IMR-90 (cell line): ENCODE measurements around the gene ST3GAL3. TPM values are rescaled to one million over a fixed set of nuclear protein-coding genes. Genes with fewer than 3 reads are reported as not detected.

Source experiments
- ATAC-seq: fragments of 200-7000 bp; cut with Tn5 transposase; 2 replicates; pipeline ENCODE4 v1.9.1; 2020; ENCODE audit warnings: low read depth, mild to moderate bottlenecking, moderate library complexity
- BruUV-seq: library from RNA; stranded (reverse); fragments of 400-500 nt; replicated peaks from 2 replicates; lab custom pipeline; 2021; lab: Mats Ljungman, UMichigan
- CTCF ChIA-PET: fragments of 300-600 bp; formaldehyde crosslinking; extraction: SDS; loops from one replicate; lab custom pipeline; 2021; ENCODE audit warnings: antibody characterized with exemption; lab: Yijun Ruan, JAX
- POLR2A ChIA-PET: fragments of 300-600 bp; sonication (Branson Sonifier 250); formaldehyde crosslinking; loops from one replicate; lab custom pipeline; 2022; ENCODE audit warnings: antibody characterized with exemption; ENCODE audit not compliant: unreplicated experiment; lab: Charles Lee
- DNase-seq: peaks from one replicate; pipeline ENCODE4 v3.0.0; 2013
- H2AFZ ChIP-seq: replicated peaks from 2 replicates; pipeline ENCODE3; 2013; ENCODE audit warnings: low read length, mild to moderate bottlenecking; ENCODE audit not compliant: poor library complexity
- H2AK5ac ChIP-seq: 2 replicates; pipeline ENCODE4 v1.6.1; 2013; ENCODE audit warnings: low read depth, low read length, inconsistent platforms
- H2AK9ac ChIP-seq: replicated peaks from 2 replicates; pipeline ENCODE3; 2013; ENCODE audit warnings: mild to moderate bottlenecking, low read depth, low read length, moderate library complexity; ENCODE audit not compliant: poor library complexity
- H2BK120ac ChIP-seq: 2 replicates; pipeline ENCODE4 v1.6.1; 2013; ENCODE audit warnings: low read depth, low read length, inconsistent platforms
- H2BK15ac ChIP-seq: 3 replicates; pipeline ENCODE4 v1.6.1; 2013; ENCODE audit warnings: low read depth, low read length, inconsistent platforms
- H2BK20ac ChIP-seq: 2 replicates; pipeline ENCODE4 v1.6.1; 2013; ENCODE audit warnings: low read depth, mild to moderate bottlenecking, inconsistent platforms, low read length, moderate library complexity
- H2BK5ac ChIP-seq: 2 replicates; pipeline ENCODE4 v1.6.1; 2013; ENCODE audit warnings: mild to moderate bottlenecking, low read depth, low read length, inconsistent platforms; ENCODE audit not compliant: poor library complexity, severe bottlenecking
- H3K14ac ChIP-seq: replicated peaks from 2 replicates; pipeline ENCODE4 v1.6.1; 2013; ENCODE audit warnings: low read depth, low read length, inconsistent platforms
- H3K18ac ChIP-seq: 2 replicates; pipeline ENCODE4 v1.6.1; 2013; ENCODE audit warnings: low read depth, low read length, control low read depth
- H3K23ac ChIP-seq: 2 replicates; pipeline ENCODE4 v1.6.1; 2013; ENCODE audit warnings: low read depth, low read length, inconsistent platforms
- H3K27ac ChIP-seq: 2 replicates; pipeline ENCODE4 v1.5.1; 2013; ENCODE audit warnings: mild to moderate bottlenecking, control low read depth, low read length; ENCODE audit not compliant: insufficient read depth
- H3K27me3 ChIP-seq: 2 replicates; pipeline ENCODE4 v1.6.1; 2013; ENCODE audit warnings: low read length; ENCODE audit not compliant: control insufficient read depth, insufficient read depth
- H3K36me3 ChIP-seq: 2 replicates; pipeline ENCODE4 v1.6.1; 2013; ENCODE audit warnings: low read length, mixed read lengths; ENCODE audit not compliant: control insufficient read depth, insufficient read depth
- H3K4ac ChIP-seq: 2 replicates; pipeline ENCODE4 v1.6.1; 2013; ENCODE audit warnings: low read depth, low read length, inconsistent platforms
- H3K4me1 ChIP-seq: 2 replicates; pipeline ENCODE4 v1.6.1; 2013; ENCODE audit warnings: low read length, mixed read lengths; ENCODE audit not compliant: control insufficient read depth, insufficient read depth
- H3K4me2 ChIP-seq: 2 replicates; pipeline ENCODE4 v1.6.1; 2013; ENCODE audit warnings: low read depth, mild to moderate bottlenecking, control low read depth, low read length, moderate library complexity
- H3K4me3 ChIP-seq: 2 replicates; pipeline ENCODE4 v1.5.1; 2013; ENCODE audit warnings: low read depth, mild to moderate bottlenecking, control low read depth, low read length, moderate library complexity; ENCODE audit not compliant: insufficient read depth
- H3K56ac ChIP-seq: 2 replicates; pipeline ENCODE4 v1.6.1; 2013; ENCODE audit warnings: low read length, inconsistent platforms; ENCODE audit not compliant: insufficient read depth; ENCODE audit errors: extremely low read depth
- H3K79me1 ChIP-seq, 2 experiments: 2 replicates each; pipeline ENCODE4 v1.6.1; 2013; ENCODE audit warnings: low read length in 2 of 2, inconsistent platforms in 1 of 2, low read depth in 1 of 2
- H3K9ac ChIP-seq: 2 replicates; pipeline ENCODE4 v1.6.1; 2013; ENCODE audit warnings: low read depth, low read length, control low read depth
- H3K9me1 ChIP-seq: 2 replicates; pipeline ENCODE4 v1.6.1; 2013; ENCODE audit warnings: low read length, inconsistent platforms; ENCODE audit not compliant: insufficient read depth
- H3K9me3 ChIP-seq: 2 replicates; pipeline ENCODE4 v1.6.1; 2013; ENCODE audit warnings: low read length; ENCODE audit not compliant: control insufficient read depth, insufficient read depth
- H4K20me1 ChIP-seq: 2 replicates; pipeline ENCODE4 v1.6.1; 2013; ENCODE audit warnings: low read length, inconsistent platforms; ENCODE audit not compliant: insufficient read depth
- H4K5ac ChIP-seq: 2 replicates; pipeline ENCODE4 v1.6.1; 2013; ENCODE audit warnings: mild to moderate bottlenecking, low read depth, low read length, control low read depth
- H4K8ac ChIP-seq, 2 experiments: 2 replicates each; pipeline ENCODE4 v1.6.1; 2013; ENCODE audit warnings: low read depth in 2 of 2, low read length in 2 of 2, control low read depth in 1 of 2, inconsistent platforms in 1 of 2
- H4K91ac ChIP-seq: 2 replicates; pipeline ENCODE4 v1.6.1; 2013; ENCODE audit warnings: low read depth, low read length, inconsistent platforms; ENCODE audit not compliant: insufficient read depth
- BHLHE40 ChIP-seq: fragments of 150-350 bp; IDR thresholded peaks from 2 replicates; pipeline ENCODE4 v1.6.1; 2016; ENCODE audit warnings: mild to moderate bottlenecking, low read depth, low read length
- CEBPB ChIP-seq: IDR thresholded peaks from 2 replicates; pipeline ENCODE4 v1.6.1; 2012; ENCODE audit warnings: low read depth, low read length, improper control_type of control experiment
- CHD1 ChIP-seq: IDR thresholded peaks from 2 replicates; pipeline ENCODE4 v1.6.1; 2012; ENCODE audit warnings: low read depth, low read length, improper control_type of control experiment
- CTCF ChIP-seq: conservative IDR thresholded peaks from 2 replicates; pipeline ENCODE4 v1.5.1; 2012; ENCODE audit warnings: mild to moderate bottlenecking, low read depth, low read length, improper control_type of control experiment
- ELK1 ChIP-seq: fragments of 150-350 bp; IDR thresholded peaks from 2 replicates; pipeline ENCODE4 v1.6.1; 2016; ENCODE audit warnings: low read depth, mild to moderate bottlenecking, low read length, moderate library complexity, borderline replicate concordance
- FOS ChIP-seq: fragments of 150-350 bp; IDR thresholded peaks from 2 replicates; pipeline ENCODE4 v1.6.1; 2016; ENCODE audit warnings: low read depth, low read length
- MAFK ChIP-seq: IDR thresholded peaks from 2 replicates; pipeline ENCODE4 v1.6.1; 2012; ENCODE audit warnings: low read depth, low read length, improper control_type of control experiment
- MAZ ChIP-seq: IDR thresholded peaks from 2 replicates; pipeline ENCODE4 v1.6.1; 2012; ENCODE audit warnings: low read depth, mild to moderate bottlenecking, low read length, improper control_type of control experiment, moderate library complexity, borderline replicate concordance
- MXI1 ChIP-seq: IDR thresholded peaks from 2 replicates; pipeline ENCODE4 v1.6.1; 2012; ENCODE audit warnings: low read depth, mild to moderate bottlenecking, low read length, moderate library complexity, borderline replicate concordance
- NFE2L2 ChIP-seq: fragments of 150-350 bp; IDR thresholded peaks from 2 replicates; pipeline ENCODE4 v1.6.1; 2016; ENCODE audit warnings: low read depth, mild to moderate bottlenecking, low read length
- POLR2A ChIP-seq: IDR thresholded peaks from 2 replicates; pipeline ENCODE4 v1.6.1; 2012; ENCODE audit warnings: mild to moderate bottlenecking, low read depth, low read length
- RAD21 ChIP-seq: IDR thresholded peaks from 2 replicates; pipeline ENCODE4 v1.6.1; 2012; ENCODE audit warnings: low read length, improper control_type of control experiment
- RCOR1 ChIP-seq: IDR thresholded peaks from 2 replicates; pipeline ENCODE4 v1.6.1; 2012; ENCODE audit warnings: mild to moderate bottlenecking, low read length, improper control_type of control experiment; ENCODE audit not compliant: insufficient replicate concordance
- RFX5 ChIP-seq: IDR thresholded peaks from 2 replicates; pipeline ENCODE4 v1.8.0; 2012; ENCODE audit warnings: low read depth, mild to moderate bottlenecking, low read length, moderate library complexity
- SMC3 ChIP-seq: fragments of 150-350 bp; IDR thresholded peaks from 2 replicates; pipeline ENCODE4 v1.6.1; 2016; ENCODE audit warnings: low read depth, mild to moderate bottlenecking, antibody characterized with exemption, low read length, moderate library complexity
- WGBS, 2 experiments: methylation state at CpG; one replicate each; pipeline versions ENCODE4 v1.1.5 to v1.1.7; 2013; ENCODE audit warnings: missing lambda C conversion rate in 2 of 2; ENCODE audit not compliant: insufficient read length in 1 of 2; ENCODE audit errors: extremely low coverage in 2 of 2; 5-methylcytosine and 5-hydroxymethylcytosine counted together
- dilution Hi-C: fragments of 300-500 bp; cut with HindIII; formaldehyde crosslinking; loops from one replicate; pipeline ENCODE4 v1.14.3; 2018; ENCODE audit warnings: low sequenced_read_pairs; ENCODE audit not compliant: unreplicated experiment
- in situ Hi-C: fragments of 300-500 bp; cut with MboI; formaldehyde crosslinking; loops from 3 replicates; pipeline ENCODE4 v1.14.3; 2019; ENCODE audit warnings: low sequenced_read_pairs, inconsistent platforms, mixed read lengths
- intact Hi-C: fragments of 100-400 bp; cut with micrococcal nuclease; formaldehyde crosslinking; loops from 2 replicates; pipeline ENCODE4 v1.10.0; 2022
- polyA plus RNA-seq, 3 experiments: library from polyadenylated mRNA; depleted of rRNA; stranded (reverse); fragments of >200 nt; gene quantifications; 2 replicates each; pipeline ENCODE4 v1.2.3, GENCODE V29; 2012; ENCODE audit warnings: low replicate concordance in 1 of 3
- total RNA-seq: library from RNA; depleted of rRNA; stranded (reverse); fragments of >200 nt; gene quantifications from 2 replicates; pipeline ENCODE4 v1.2.3, GENCODE V29; 2012

ST3GAL3 gene
- total and polyA plus RNA-seq, 2 of the 4 experiments (the other 2 are of a cell fraction): 12.0 to 14.8 TPM

- H3K4ac ChIP-seq: no peak overlapping the region
- no peaks in the 10 kb centered on the region for H3K27me3 ChIP-seq
- BruUV-seq: no TSS peak
- H4K8ac ChIP-seq: no peak overlapping the region
- H3K79me1 ChIP-seq: peaks cover 10 to 23% of the 10 kb centered on the region in 2 experiments; a peak in 3 of 4 replicates
- no peak overlapping the region for H2BK5ac ChIP-seq
- DNase-seq (no peak), ATAC-seq (no peak)
- H2BK20ac ChIP-seq: no peak overlapping the region
- ChIA-PET POLR2A (no interaction called here), CTCF (interaction anchor here (1.0 kb wide), 1 partner anchor 9 kb away, joined by 3 read pairs; no protein-coding TSS in a partner anchor)
- no peak overlapping the region for H3K9ac ChIP-seq
- dilution Hi-C loops: no loop called here
- H4K91ac ChIP-seq: no peak overlapping the region
- H4K5ac ChIP-seq: no peak overlapping the region
- no peak overlapping the region for H3K23ac ChIP-seq
- no peak overlapping the region for H2AK9ac ChIP-seq
- H3K18ac ChIP-seq: no peak overlapping the region
- H3K56ac ChIP-seq: no peak overlapping the region
- H2BK120ac ChIP-seq: no peak overlapping the region
- H3K4me2 ChIP-seq: no peak overlapping the region
- H3K36me3 ChIP-seq: peaks cover 15% of the 10 kb centered on the region
- peaks cover 2% of the 10 kb centered on the region; the same call in 1 of the 2 replicates for H3K4me1 ChIP-seq
- no peak overlapping the region for H2BK15ac ChIP-seq
- WGBS, 2 experiments: no CpG with 5 or more reads among the region's 4 CpGs
- H3K4me3 ChIP-seq: no peak overlapping the region
- H3K14ac ChIP-seq: no peak overlapping the region
- H3K9me1 ChIP-seq: peaks cover 3% of the 10 kb centered on the region
- in situ Hi-C loops: no loop called here
- intact Hi-C loops: loop anchor here (2.0 kb wide), 1 partner anchor 53 kb away; no protein-coding TSS in a partner anchor
- H3K27ac ChIP-seq: no peak overlapping the region
- H4K20me1 ChIP-seq: peaks cover 3% of the 10 kb centered on the region; the same call in 1 of the 2 replicates
- no peak overlapping the region for H2AK5ac ChIP-seq
- no peak for TF ChIP-seq MXI1
- TF ChIP-seq CHD1: no peak
- no peak for TF ChIP-seq FOS
- TF ChIP-seq POLR2A: no peak
- TF ChIP-seq NFE2L2: no peak
- TF ChIP-seq SMC3: no peak
- TF ChIP-seq CEBPB: no peak
- no peak for TF ChIP-seq MAZ
- no peak for TF ChIP-seq CTCF
- TF ChIP-seq RCOR1: no peak
- TF ChIP-seq ELK1: no peak
- TF ChIP-seq RAD21: no peak
- TF ChIP-seq RFX5: no peak
- TF ChIP-seq BHLHE40: no peak
- TF ChIP-seq MAFK: no peak
- H3K9me3 ChIP-seq: peaks cover 5% of the 10 kb centered on the region; the same call in 1 of the 2 replicates
- H2AFZ ChIP-seq: no peak overlapping the region
These were observed 112.0 kb downstream of the ST3GAL3 start for GRCh38 chr1:43819357-43819756.
